Measurements from ENCODE around the gene ANTXR1.

Gene ANTXR1

DNA sequence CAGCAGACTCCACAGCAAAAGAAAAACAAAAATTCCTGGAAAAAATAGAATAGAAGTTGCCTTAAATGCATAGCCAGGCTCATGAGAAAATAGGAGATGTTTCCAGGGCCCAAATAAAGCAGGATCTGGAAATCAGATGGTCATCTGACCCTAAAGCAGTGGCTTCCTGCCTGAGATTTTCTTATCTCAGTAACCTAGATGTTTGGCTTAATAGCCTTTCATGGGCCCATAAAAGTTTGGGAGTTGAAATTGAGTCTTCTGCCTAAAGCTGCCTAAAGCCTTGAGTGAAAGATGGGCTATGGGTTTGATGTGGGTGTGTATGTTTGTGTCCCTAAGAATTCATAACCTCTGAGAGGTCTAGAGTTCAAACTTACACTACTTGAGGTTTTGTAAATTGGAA lies 149.1 kb downstream of the ANTXR1 start:
- no peak overlapping the region for H3K4me3 ChIP-seq (ENCODE audit: low read length)
- no peaks in the 10 kb centered on the region for H3K27me3 ChIP-seq (ENCODE audit: control insufficient read depth, insufficient read depth, low read length)
- H3K9me3 ChIP-seq (replicated peaks; ENCODE audit: low read length) = no peaks in the 10 kb centered on the region
- H3K4me1 ChIP-seq (ENCODE audit: control insufficient read depth, insufficient read depth, low read length) = peaks cover 41% of the 10 kb centered on the region
- H3K4me2 ChIP-seq (ENCODE audit: low read length) = no peak overlapping the region
- peak overlapping the region; percentile 60 for H3K9ac ChIP-seq (ENCODE audit: low read depth, low read length)
- H3K36me3 ChIP-seq (ENCODE audit: insufficient read depth, low read length) = peaks cover 54% of the 10 kb centered on the region

GRCh38 chr2:69163109-69163508 lies 150.1 kb downstream of the ANTXR1 start:
- H3K4me1 ChIP-seq (ENCODE audit: control insufficient read depth, insufficient read depth, low read length) = peaks cover 51% of the 10 kb centered on the region
- peak overlapping the region; percentile 55 for H3K4me2 ChIP-seq (ENCODE audit: low read length)
- peaks cover 54% of the 10 kb centered on the region for H3K36me3 ChIP-seq (ENCODE audit: insufficient read depth, low read length)
- no peaks in the 10 kb centered on the region for H3K27me3 ChIP-seq (ENCODE audit: control insufficient read depth, insufficient read depth, low read length)
- no peaks in the 10 kb centered on the region for H3K9me3 ChIP-seq (replicated peaks; ENCODE audit: low read length)
- H3K4me3 ChIP-seq (ENCODE audit: low read length) = peak overlapping the region; percentile 15
- H3K9ac ChIP-seq (ENCODE audit: low read depth, low read length) = peak overlapping the region; percentile 79

- Histone ChIP-seq H3K27me3 (ENCODE audit: control insufficient read depth, insufficient read depth, low read length) (no peaks in the 10 kb centered on the region), H3K9me3 (replicated peaks; ENCODE audit: low read length) (no peaks in the 10 kb centered on the region), H3K4me1 (ENCODE audit: control insufficient read depth, insufficient read depth, low read length) (peaks cover 56% of the 10 kb centered on the region), H3K4me2 (ENCODE audit: low read length) (peak overlapping the region; percentile 55), H3K36me3 (ENCODE audit: insufficient read depth, low read length) (peaks cover 54% of the 10 kb centered on the region), H3K9ac (ENCODE audit: low read depth, low read length) (peak overlapping the region; percentile 79), H3K4me3 (ENCODE audit: low read length) (peak overlapping the region; percentile 15)
Observed at GRCh38 chr2:69163556-69163955, 150.6 kb downstream of the ANTXR1 start.

- Histone ChIP-seq H3K4me2 (ENCODE audit: low read length) (no peak overlapping the region), H3K27me3 (ENCODE audit: control insufficient read depth, insufficient read depth, low read length) (no peaks in the 10 kb centered on the region), H3K4me1 (ENCODE audit: control insufficient read depth, insufficient read depth, low read length) (peaks cover 62% of the 10 kb centered on the region), H3K9me3 (replicated peaks; ENCODE audit: low read length) (no peaks in the 10 kb centered on the region), H3K36me3 (ENCODE audit: insufficient read depth, low read length) (peaks cover 54% of the 10 kb centered on the region), H3K9ac (ENCODE audit: low read depth, low read length) (peak overlapping the region; percentile 79), H3K4me3 (ENCODE audit: low read length) (no peak overlapping the region)
Observed at GRCh38 chr2:69164061-69164778, 151.2 kb downstream of the ANTXR1 start.

GRCh38 chr2:69165091-69165880 lies 152.3 kb downstream of the ANTXR1 start:
- Histone ChIP-seq H3K4me1 (ENCODE audit: control insufficient read depth, insufficient read depth, low read length) (peaks cover 73% of the 10 kb centered on the region), H3K27me3 (ENCODE audit: control insufficient read depth, insufficient read depth, low read length) (no peaks in the 10 kb centered on the region), H3K36me3 (ENCODE audit: insufficient read depth, low read length) (peaks cover 53% of the 10 kb centered on the region), H3K4me2 (ENCODE audit: low read length) (no peak overlapping the region), H3K4me3 (ENCODE audit: low read length) (no peak overlapping the region), H3K9ac (ENCODE audit: low read depth, low read length) (peak overlapping the region; percentile 79), H3K9me3 (replicated peaks; ENCODE audit: low read length) (no peaks in the 10 kb centered on the region)

DNA sequence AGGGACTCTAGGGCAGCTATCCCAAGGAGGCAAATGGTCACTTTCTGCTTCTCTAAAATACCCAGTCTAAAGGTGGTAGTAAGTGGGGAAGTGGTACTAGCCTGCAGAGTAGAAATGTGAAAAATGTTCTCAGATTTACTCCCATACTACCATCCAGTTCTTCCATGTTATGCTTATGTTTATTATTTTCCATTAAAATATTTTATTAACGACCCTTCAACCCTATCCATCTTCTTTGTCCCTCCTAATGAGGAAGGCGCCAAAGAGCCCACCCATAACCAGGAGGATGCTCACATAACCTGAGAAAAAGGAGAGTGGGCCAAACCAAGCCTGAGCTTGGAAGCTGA lies 153.5 kb downstream of the ANTXR1 start:
- H3K4me2 ChIP-seq (ENCODE audit: low read length) = no peak overlapping the region
- H3K36me3 ChIP-seq (ENCODE audit: insufficient read depth, low read length) = peaks cover 53% of the 10 kb centered on the region
- no peaks in the 10 kb centered on the region for H3K27me3 ChIP-seq (ENCODE audit: control insufficient read depth, insufficient read depth, low read length)
- no peak overlapping the region for H3K9ac ChIP-seq (ENCODE audit: low read depth, low read length)
- H3K9me3 ChIP-seq (replicated peaks; ENCODE audit: low read length) = no peaks in the 10 kb centered on the region
- peaks cover 79% of the 10 kb centered on the region for H3K4me1 ChIP-seq (ENCODE audit: control insufficient read depth, insufficient read depth, low read length)
- H3K4me3 ChIP-seq (ENCODE audit: low read length) = no peak overlapping the region

- peaks cover 78% of the 10 kb centered on the region for H3K4me1 ChIP-seq (ENCODE audit: control insufficient read depth, insufficient read depth, low read length)
- no peaks in the 10 kb centered on the region for H3K9me3 ChIP-seq (replicated peaks; ENCODE audit: low read length)
- H3K4me3 ChIP-seq (ENCODE audit: low read length) = no peak overlapping the region
- no peaks in the 10 kb centered on the region for H3K27me3 ChIP-seq (ENCODE audit: control insufficient read depth, insufficient read depth, low read length)
- H3K4me2 ChIP-seq (ENCODE audit: low read length) = no peak overlapping the region
- peaks cover 53% of the 10 kb centered on the region for H3K36me3 ChIP-seq (ENCODE audit: insufficient read depth, low read length)
- no peak overlapping the region for H3K9ac ChIP-seq (ENCODE audit: low read depth, low read length)
Observed at GRCh38 chr2:69166812-69167468, 154.0 kb downstream of the ANTXR1 start.

DNA sequence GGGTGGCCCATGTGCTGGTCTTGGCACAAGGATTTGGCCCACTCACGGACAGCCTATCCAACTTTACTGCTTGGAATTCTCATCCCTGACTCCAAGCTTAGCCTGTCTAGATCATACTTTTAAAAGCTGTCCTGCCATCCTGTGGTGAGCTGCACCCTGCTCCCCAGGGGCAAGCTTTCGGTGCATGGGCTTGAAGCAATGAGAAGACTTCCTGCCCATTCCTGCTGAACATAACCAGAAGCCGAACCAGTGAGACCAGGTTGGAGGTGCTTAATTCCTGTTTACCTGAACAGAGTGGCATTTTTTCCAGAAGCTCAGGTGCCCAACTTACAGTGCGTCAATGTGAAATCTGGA lies 154.5 kb downstream of the ANTXR1 start:
- peaks cover 73% of the 10 kb centered on the region for H3K4me1 ChIP-seq (ENCODE audit: control insufficient read depth, insufficient read depth, low read length)
- no peaks in the 10 kb centered on the region for H3K9me3 ChIP-seq (replicated peaks; ENCODE audit: low read length)

DNA sequence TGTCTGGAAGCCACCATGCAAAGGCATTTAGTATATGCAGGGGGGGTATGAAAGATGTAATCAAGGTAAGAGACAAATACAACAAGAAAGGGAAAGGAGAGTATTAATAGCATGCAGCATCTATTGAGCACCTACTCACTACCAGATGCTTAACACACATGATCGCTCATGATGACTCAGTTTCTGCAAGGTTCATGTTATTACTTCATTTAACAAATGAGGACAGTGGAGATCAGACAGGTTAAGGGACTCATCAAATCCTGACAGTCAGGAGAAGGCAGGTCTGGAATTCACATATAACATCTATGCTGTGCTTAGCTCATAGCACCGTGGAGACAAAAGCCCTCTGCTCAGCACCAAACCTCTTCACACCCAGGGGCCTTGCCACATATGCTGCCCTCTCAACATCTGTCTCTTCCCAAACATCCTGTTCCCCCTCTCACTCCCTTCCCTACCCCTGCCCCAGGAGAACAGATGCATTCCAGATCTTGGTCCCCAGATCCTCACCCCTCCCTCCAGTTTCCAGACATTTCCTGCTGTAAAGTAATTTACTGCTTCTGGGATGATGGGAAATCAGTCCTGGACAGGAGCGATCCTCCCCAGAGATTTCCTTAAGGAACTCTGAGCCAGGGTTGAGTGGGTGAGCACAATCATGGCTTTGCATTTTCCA lies 155.3 kb downstream of the ANTXR1 start:
- peak overlapping the region; percentile 40 for H3K9ac ChIP-seq (ENCODE audit: low read depth, low read length)
- no peaks in the 10 kb centered on the region for H3K27me3 ChIP-seq (ENCODE audit: control insufficient read depth, insufficient read depth, low read length)
- no peak overlapping the region for H3K4me3 ChIP-seq (ENCODE audit: low read length)
- H3K4me1 ChIP-seq (ENCODE audit: control insufficient read depth, insufficient read depth, low read length) = peaks cover 68% of the 10 kb centered on the region
- no peak overlapping the region for H3K4me2 ChIP-seq (ENCODE audit: low read length)
- H3K36me3 ChIP-seq (ENCODE audit: insufficient read depth, low read length) = peaks cover 54% of the 10 kb centered on the region
- H3K9me3 ChIP-seq (replicated peaks; ENCODE audit: low read length) = no peaks in the 10 kb centered on the region

More for the DNA sequence above, 154.5 kb downstream of the ANTXR1 start:
- H3K4me3 ChIP-seq (ENCODE audit: low read length) = no peak overlapping the region
- peaks cover 53% of the 10 kb centered on the region for H3K36me3 ChIP-seq (ENCODE audit: insufficient read depth, low read length)
- no peaks in the 10 kb centered on the region for H3K27me3 ChIP-seq (ENCODE audit: control insufficient read depth, insufficient read depth, low read length)
- H3K4me2 ChIP-seq (ENCODE audit: low read length) = no peak overlapping the region
- no peak overlapping the region for H3K9ac ChIP-seq (ENCODE audit: low read depth, low read length)

- Histone ChIP-seq H3K9ac (ENCODE audit: low read depth, low read length) (peak overlapping the region; percentile 40), H3K4me1 (ENCODE audit: control insufficient read depth, insufficient read depth, low read length) (peaks cover 66% of the 10 kb centered on the region), H3K9me3 (replicated peaks; ENCODE audit: low read length) (no peaks in the 10 kb centered on the region), H3K4me2 (ENCODE audit: low read length) (no peak overlapping the region), H3K4me3 (ENCODE audit: low read length) (no peak overlapping the region), H3K27me3 (ENCODE audit: control insufficient read depth, insufficient read depth, low read length) (no peaks in the 10 kb centered on the region), H3K36me3 (ENCODE audit: insufficient read depth, low read length) (peaks cover 50% of the 10 kb centered on the region)
Observed at GRCh38 chr2:69168950-69169654, 156.1 kb downstream of the ANTXR1 start.

Data from skeletal muscle satellite cell (primary cell).